Measurements from ENCODE around the gene LRRC3C. TPM values are rescaled to one million over a fixed set of nuclear protein-coding genes. Genes with fewer than 3 reads are reported as not detected.

Gene LRRC3C
- total RNA-seq, 4 donors from 2014 or later: not detected

DNA sequence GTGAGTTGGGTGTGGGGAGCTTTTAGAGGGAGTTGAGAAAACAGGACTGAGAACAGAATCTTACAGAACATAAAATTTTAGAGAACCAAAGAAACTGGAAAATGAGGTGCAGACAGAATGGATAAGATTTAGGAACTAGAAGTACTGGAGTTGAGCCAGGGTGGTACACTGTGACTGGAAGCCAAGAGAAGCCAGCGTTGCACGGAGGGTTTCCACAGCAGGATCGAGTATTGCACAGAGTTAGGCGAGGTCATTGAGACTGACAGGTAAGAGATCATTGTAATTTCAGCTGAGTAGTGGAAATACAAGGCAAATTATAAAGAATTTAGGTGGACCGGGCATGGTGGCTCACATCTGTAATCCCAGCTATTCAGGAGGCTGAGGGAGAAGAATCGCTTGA is 41.8 kb downstream of the LRRC3C start:
- no peaks in the 10 kb centered on the region for H3K4me1 ChIP-seq
- no peak overlapping the region for H3K4me3 ChIP-seq (replicated peaks in 1 of 3)
- no peaks in the 10 kb centered on the region for H3K36me3 ChIP-seq
- no peaks in the 10 kb centered on the region for H3K9me3 ChIP-seq
- DNase-seq: no peak
- H3K27me3 ChIP-seq: no peaks in the 10 kb centered on the region
- H3K27ac ChIP-seq: no peak overlapping the region
- 68 to 70% methylated on average over 6 of the region's 6 CpGs for WGBS, 2 donors
- intact Hi-C loops (cut with DNase I): no loop called here
- TF ChIP-seq, protein P1, sequence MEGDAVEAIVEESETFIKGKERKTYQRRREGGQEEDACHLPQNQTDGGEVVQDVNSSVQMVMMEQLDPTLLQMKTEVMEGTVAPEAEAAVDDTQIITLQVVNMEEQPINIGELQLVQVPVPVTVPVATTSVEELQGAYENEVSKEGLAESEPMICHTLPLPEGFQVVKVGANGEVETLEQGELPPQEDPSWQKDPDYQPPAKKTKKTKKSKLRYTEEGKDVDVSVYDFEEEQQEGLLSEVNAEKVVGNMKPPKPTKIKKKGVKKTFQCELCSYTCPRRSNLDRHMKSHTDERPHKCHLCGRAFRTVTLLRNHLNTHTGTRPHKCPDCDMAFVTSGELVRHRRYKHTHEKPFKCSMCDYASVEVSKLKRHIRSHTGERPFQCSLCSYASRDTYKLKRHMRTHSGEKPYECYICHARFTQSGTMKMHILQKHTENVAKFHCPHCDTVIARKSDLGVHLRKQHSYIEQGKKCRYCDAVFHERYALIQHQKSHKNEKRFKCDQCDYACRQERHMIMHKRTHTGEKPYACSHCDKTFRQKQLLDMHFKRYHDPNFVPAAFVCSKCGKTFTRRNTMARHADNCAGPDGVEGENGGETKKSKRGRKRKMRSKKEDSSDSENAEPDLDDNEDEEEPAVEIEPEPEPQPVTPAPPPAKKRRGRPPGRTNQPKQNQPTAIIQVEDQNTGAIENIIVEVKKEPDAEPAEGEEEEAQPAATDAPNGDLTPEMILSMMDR (IDR thresholded peaks at IDR 0.05): no peak
- TF ChIP-seq POLR2A (IDR thresholded peaks at IDR 0.05): no peak

DNA sequence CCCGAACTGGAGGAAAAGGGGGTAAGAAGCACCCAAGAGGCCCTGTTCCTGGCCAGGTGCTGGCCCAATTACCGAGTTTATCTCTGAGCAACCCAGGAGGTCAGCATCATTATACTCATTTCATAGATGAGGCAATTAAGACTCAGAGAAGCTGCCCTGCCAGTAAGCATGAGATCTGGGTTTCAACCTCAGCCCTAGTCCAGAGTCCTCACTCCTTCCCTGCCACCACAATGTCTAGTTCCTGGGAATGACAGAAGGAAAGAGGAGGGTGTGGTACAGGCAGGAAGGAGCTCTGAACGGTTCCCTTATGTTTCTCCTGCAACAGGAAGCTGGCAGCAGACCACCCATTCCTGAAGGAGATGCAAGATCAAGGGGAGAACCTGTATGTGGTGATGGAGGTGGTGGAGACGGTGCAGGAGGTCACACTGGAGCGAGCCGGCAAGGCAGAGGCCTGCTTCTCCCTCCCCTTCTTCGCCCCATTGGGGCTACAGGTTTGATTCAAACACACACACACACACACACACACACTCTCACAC is 42.7 kb downstream of the LRRC3C start:
- Histone ChIP-seq H3K36me3 (no peaks in the 10 kb centered on the region), H3K4me3 (replicated peaks in 1 of 3) (no peak overlapping the region), H3K27me3 (no peaks in the 10 kb centered on the region), H3K27ac (no peak overlapping the region), H3K4me1 (no peaks in the 10 kb centered on the region), H3K9me3 (no peaks in the 10 kb centered on the region)
- intact Hi-C loops (cut with DNase I): loop anchor here (10.0 kb wide), 1 partner anchor 95 kb away; no protein-coding TSS in a partner anchor
- no peak for DNase-seq
- no peak for TF ChIP-seq POLR2A (IDR thresholded peaks at IDR 0.05)
- TF ChIP-seq, protein P1 (IDR thresholded peaks at IDR 0.05): no peak
- WGBS, 2 donors: 62 to 75% methylated on average over 7 of the region's 7 CpGs

DNA sequence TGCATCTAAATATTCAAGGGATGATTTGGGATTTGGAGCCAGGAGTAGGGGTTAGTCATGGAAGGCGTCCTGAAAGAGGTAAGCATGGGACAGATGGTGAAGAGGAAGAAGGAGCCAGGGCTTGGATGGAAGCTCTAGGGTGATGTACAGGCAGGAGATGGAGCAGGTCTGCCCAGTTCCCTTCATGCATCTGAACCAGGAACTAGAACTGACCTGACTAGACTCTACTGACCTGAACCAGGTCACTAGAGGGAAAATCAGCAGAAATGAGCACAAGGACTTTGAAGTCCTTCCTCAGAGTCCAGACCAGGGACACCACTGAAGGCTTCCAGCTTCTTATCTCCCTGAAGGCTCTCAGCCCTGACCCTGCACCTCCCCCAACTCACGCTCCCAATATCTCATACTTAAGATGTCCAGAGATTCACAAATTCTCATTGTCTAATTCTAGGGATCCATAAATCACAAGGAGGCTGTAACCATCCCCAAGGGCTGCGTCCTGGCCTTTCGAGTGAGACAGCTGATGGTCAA is 43.6 kb downstream of the LRRC3C start:
- TF ChIP-seq POLR2A (IDR thresholded peaks at IDR 0.05): no peak
- TF ChIP-seq, protein P1 (IDR thresholded peaks at IDR 0.05): no peak
- 90 to 96% methylated on average over 4 of the region's 4 CpGs for whole genome bisulfite sequencing, 2 donors
- no peak overlapping the region for H3K27ac ChIP-seq
- no peak overlapping the region for H3K4me3 ChIP-seq (replicated peaks in 1 of 3)
- intact Hi-C loops (cut with DNase I): loop anchor here (10.0 kb wide), 1 partner anchor 96 kb away; no protein-coding TSS in a partner anchor
- H3K27me3 ChIP-seq: no peaks in the 10 kb centered on the region
- no peak for DNase-seq
- H3K9me3 ChIP-seq: no peaks in the 10 kb centered on the region
- H3K4me1 ChIP-seq: no peaks in the 10 kb centered on the region
- H3K36me3 ChIP-seq: no peaks in the 10 kb centered on the region

DNA sequence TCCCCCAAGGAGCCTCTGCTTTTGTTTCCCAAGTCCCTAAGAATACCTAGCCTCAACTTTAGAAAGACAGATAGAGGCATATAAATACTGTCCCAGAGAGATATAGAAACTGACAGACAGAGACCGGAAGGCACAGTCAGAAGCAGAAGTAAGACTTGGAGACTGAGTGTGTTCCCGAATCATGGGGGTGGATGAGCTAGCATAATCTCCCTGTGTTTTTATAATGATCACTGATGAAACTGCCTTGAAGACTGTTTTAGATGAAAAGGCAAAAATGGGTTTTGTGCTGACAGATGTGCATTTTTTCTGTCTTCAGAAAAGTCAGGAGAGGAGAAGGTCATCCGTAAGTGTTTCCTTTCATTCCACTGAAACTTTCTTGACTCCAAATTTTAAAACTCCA is 44.7 kb downstream of the LRRC3C start:
- no peak for DNase-seq
- Histone ChIP-seq H3K4me1 (no peaks in the 10 kb centered on the region), H3K9me3 (no peaks in the 10 kb centered on the region), H3K27me3 (no peaks in the 10 kb centered on the region), H3K4me3 (replicated peaks in 1 of 3) (no peak overlapping the region), H3K36me3 (no peaks in the 10 kb centered on the region), H3K27ac (no peak overlapping the region)
- intact Hi-C loops (cut with DNase I): loop anchor here (10.0 kb wide), 1 partner anchor 97 kb away; no protein-coding TSS in a partner anchor
- 39 to 52% methylated on average over 3 of the region's 3 CpGs for WGBS, 2 donors
- TF ChIP-seq, protein P1 (IDR thresholded peaks at IDR 0.05): no peak
- no peak for TF ChIP-seq POLR2A (IDR thresholded peaks at IDR 0.05)

DNA sequence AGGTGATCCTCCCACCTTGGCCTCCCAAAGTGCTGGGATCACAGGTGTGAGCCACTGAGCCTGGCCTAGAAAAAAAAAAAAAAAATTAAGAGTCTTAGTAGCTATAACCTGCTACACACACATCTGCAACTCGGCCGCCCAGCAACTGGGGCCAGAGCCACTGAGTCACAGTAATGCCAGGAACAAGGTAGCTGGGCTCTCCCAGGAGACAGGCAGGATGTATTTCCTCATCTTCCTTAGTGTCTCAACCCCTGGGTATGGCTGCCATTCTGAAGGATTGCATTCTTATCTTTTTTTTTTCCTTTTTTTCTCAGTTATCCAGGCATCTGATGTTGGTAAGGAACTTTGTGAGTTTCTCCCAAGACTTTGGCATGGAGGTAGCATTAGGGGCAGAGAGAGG is 46.0 kb downstream of the LRRC3C start:
- intact Hi-C loops (cut with DNase I): loop anchor here (10.0 kb wide), 1 partner anchor 99 kb away; no protein-coding TSS in a partner anchor

More for the DNA sequence above, 46.0 kb downstream of the LRRC3C start:
- no peak for DNase-seq
- no peaks in the 10 kb centered on the region for H3K27me3 ChIP-seq
- H3K9me3 ChIP-seq: no peaks in the 10 kb centered on the region
- H3K4me3 ChIP-seq (replicated peaks in 1 of 3): no peak overlapping the region
- H3K36me3 ChIP-seq: no peaks in the 10 kb centered on the region
- TF ChIP-seq POLR2A (IDR thresholded peaks at IDR 0.05): no peak
- TF ChIP-seq, protein P1 (IDR thresholded peaks at IDR 0.05): no peak
- H3K4me1 ChIP-seq: no peaks in the 10 kb centered on the region
- 89 to 95% methylated on average over 2 of the region's 2 CpGs for WGBS, 2 donors
- no peak overlapping the region for H3K27ac ChIP-seq
